HG03108 (cell line): ENCODE measurements around the gene CCSER1.
"Not testable (repeated sequence)": the region's sequence is repeated elsewhere in the genome, so short reads cannot be mapped to it uniquely, and the experiment has no call there.

Experiments used
- ATAC-seq: cut with Tn5 transposase; IDR thresholded peaks from one replicate; pipeline ENCODE4 v1.9.1; 2021; ENCODE audit warnings: moderate library complexity; ENCODE audit not compliant: unreplicated experiment

CCSER1 gene

DNA sequence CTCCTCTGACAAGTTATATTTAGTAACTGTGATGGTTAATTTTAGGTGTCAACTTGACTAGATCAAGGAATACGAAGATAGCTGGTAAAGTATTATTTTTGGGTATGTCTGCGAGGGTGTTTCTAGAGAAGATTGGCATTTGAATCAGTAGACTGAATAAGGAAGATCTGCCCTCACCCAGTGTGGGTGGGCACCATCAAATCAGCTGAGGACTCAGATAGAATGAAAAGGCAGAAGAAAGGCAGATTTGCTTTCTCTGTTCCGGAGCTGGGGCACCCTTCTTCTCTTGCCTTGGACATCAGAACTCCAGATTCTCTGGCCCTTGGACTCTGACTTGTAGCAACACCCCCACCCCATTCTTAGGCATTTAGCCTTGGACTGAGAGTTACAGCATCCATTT, 981.6 kb downstream of the CCSER1 start:
- no peak for ATAC-seq

DNA sequence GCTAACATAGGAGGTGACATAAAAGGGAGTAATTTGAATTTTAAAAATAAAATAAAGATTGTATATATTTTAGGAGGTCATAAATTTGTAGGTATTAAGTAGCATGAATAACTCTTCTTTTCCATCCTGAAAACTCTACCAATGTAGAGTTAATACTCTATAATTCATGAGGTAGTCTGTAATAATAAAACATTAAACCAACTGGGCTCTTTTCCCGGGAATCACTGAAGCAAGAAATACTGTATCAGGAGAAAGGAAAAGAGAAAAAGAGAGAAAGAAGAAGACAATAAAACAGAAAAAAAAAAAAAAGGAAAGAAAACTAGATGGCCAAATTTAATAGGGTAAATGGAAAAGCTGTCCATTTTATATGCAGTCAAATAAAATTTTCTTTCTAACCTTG, 984.4 kb downstream of the CCSER1 start:
- ATAC-seq, result no peak

DNA sequence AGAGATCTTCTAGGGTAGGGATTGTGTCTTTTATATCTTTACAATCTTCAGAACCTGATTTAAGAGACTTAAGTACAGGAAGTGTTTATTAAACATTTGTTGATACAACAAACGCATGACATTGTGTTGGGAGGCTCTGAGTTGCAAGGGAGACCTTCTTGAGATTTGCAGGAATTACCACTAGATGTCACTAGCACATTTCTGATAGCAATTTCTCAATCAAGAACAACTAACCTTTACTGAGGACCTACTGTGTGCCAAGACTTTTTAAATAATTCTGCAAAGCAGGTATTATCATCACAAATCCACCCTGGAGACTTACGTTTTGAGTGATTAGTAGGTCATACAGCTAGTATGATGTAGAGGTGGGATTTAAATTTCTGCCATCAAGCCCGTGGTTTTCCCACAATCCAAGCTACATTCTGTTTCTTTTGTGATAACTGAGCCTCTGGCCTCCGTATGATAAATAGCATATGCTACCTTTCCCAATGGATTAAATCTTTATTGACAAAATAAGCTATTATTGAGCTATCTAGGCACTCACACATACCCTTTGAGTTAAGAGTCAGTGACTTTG, 986.0 kb downstream of the CCSER1 start:
- ATAC-seq, result no peak

DNA sequence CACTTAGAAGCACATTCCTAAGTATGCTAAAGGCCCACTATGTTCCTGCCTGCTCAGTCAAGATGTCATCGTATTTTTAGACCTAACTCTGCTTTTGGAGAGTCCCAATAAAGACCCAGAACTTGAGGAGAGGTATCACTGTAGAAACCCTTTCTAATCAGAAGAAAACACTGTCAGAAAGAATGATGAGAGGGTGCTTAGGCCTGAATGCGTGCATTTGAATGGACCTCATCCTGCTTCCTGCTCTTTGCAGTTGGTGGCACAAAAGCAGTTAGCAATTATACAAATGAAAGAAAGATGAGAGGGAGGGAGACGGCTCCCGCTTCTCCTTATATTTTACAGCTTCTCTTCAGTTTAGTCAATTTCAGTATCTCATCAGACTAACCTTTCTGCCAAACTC, 987.2 kb downstream of the CCSER1 start:
- no peak for ATAC-seq

DNA sequence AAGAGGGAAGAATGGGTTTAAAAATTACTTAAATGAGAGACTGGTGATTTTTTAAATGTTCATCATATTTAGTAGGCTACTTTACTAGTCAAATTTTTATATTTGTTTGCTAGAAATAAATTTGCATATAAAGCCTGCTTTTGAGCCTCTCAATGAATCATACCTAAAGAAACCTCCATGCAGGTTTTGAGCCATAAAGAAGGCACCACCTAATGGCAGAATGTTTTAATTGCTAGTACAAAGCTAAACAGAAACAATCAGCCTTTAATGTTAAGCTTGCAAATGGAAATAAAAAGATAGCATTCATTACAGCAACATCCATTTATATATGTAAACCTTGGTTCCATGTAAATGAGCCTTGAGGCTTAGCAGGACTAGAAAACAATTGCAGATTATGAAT, 989.7 kb downstream of the CCSER1 start:
- no peak for ATAC-seq

DNA sequence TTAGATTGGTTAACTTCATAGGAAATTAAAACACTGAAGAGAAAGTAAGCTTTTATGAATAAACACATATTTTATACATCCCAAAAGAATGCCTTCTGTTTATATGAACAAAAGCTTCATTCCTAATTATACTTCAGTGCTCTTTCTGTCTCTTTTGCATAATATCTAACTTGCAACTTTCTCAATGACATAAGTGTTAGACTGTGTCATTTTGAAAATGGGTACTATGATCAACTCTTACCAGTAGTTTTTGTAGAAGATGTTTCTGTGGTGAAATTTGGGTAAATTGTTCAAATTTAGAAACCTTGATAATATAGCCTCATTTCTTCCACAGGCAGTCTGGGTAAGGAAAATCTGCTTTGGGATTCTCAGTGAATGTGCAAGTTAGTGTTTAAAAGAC, 991.4 kb downstream of the CCSER1 start:
- ATAC-seq, result no peak

DNA sequence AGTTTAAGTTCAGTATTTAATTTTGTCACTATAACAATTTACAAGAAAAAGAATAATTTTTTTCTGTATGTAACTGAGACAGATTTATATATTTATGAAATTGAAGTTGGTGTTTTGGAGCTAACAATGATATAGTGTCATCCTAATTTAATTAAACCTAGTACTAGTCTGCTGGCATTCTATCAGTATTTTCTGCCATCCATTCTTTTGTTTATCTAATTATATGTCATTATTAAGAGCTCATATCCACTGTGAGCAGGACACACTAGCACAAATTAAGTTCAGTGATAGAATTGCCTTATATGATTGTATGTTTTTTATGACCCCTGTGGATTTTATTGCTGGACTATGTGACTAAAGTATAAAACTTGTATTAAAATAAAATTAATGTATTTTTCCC, 996.5 kb downstream of the CCSER1 start:
- no peak for ATAC-seq

DNA sequence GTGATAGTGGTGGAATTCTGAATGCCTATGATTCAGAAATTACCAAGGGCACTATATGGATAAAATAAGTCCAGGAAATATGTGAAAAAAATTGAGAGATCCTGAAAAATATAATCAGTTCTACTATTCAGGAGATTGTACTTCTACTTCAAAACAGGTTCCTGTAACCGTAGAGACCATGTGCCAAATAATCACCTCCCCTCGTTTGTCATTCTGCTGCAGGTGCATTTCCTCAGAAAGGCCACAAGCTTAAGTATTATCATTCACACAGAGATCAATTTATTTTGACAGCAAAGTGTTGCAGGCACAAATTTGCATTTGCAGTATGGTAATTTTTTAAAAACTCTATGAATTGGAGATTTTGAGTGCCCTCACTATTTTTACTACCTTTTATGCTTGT, 1000.0 kb downstream of the CCSER1 start:
- ATAC-seq, result no peak

DNA sequence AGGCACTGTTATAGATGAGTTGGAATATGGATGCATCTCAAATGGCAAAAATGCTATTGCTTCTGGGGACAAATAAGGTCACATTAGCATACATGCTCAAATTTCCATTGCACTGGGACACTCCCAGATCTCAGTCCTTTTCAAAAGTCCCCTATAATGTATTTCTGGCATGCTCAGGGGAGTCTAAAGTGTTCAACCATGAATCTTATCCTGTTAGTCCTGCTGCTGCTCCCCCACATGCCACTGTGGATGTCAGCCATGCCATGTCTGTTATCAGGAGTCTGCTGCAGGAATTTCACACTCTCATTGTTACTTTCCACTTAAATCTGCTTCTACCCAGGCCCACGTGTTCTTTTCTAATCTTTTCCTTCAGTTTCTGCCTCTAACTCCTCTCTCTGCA, 1000.6 kb downstream of the CCSER1 start:
- no peak for ATAC-seq

DNA sequence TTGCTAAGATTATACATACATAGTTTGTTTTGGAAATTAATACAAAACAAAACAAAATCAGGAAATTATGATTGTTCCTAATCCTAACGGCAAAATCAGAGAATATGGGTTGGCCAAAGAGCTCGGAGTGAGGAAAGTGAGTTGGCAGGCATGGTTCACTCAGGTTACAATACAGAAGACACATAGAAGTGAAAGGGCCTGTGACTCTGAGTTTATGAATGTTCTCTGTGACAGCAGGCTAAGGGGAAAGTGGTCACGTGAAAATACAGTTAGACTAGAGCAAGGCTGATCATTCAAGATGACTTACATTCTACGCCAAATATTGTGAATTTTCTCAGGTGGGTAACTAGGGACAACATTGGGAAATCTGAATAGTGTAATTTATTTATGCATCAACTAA, 1001.3 kb downstream of the CCSER1 start:
- no peak for ATAC-seq

DNA sequence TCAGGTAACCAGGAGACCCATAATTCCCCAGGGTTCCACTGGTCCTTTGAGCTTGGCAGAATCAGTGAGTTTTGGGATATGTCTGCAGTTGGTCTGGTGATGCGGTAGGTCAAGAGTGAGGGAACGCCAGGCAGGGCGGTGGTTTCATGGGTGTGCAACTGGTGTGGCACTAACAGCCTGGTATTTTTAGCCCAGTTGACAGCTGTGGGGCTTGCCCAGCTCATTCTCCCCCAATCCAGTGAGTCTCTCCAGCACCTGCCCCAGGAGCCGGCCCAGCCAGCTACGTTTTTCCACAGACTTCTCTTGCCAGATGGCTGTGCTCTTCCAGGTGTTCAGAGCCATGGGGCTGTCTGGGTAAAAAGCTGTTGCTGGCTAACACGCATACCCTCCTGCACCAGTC, 1019.9 kb downstream of the CCSER1 start:
- no peak for ATAC-seq

DNA sequence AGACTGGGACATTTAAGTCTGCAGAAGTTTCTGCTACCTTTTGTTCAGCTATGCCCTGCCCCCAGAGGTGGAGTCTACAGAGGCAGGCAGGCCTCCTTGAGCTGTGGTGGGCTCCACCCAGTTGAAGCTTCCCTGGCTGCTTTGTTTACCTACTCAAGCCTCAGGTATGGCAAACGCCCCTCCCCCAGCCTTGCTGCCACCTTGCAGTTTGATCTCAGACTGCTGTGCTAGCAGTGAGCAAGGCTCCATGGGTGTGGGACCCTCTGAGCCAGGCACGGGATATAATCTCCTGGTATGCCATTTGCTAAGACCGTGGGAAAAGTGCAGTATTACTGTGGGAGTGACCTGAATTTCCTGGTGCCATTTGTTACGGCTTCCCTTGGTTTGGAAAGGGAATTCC, 1026.8 kb downstream of the CCSER1 start:
- ATAC-seq, result not testable (repeated sequence)

DNA sequence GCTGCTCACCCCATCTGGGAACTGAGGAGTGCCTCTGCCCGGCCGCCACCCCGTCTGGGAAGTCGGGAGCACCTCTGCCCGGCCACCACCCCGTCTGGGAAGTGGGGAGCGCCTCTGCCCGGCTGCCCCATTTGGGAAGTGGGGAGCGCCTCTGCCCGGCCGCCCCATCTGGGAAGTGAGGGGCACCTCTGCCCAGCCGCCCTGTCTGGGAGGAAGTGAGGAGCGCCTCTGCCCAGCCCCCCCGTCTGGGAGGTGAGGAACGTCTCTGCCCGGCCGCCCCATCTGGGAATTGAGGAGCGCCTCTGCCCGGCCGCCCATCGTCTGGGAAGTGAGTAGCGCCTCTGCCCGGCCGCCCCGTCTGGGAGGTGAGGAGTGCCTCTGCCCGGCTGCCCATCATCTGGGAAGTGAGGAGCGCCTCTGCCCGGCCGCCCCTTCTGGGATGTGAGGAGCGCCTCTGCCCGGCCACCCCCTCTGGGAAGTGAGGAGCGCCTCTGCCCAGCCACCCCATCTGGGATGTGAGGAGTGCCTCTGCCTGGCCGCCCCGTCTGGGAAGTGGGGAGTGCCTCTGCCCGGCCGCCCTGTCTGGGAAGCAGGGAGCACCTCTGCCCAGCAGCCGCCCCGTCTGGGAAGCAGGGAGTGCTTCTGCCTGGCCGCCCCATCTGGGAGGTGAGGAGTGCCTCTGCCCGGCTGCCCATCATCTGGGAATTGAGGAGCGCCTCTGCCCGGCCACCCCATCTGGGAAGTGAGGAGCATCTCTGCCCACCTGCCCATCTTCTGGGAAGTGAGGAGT, 1040.9 kb downstream of the CCSER1 start:
- not testable (repeated sequence) for ATAC-seq

DNA sequence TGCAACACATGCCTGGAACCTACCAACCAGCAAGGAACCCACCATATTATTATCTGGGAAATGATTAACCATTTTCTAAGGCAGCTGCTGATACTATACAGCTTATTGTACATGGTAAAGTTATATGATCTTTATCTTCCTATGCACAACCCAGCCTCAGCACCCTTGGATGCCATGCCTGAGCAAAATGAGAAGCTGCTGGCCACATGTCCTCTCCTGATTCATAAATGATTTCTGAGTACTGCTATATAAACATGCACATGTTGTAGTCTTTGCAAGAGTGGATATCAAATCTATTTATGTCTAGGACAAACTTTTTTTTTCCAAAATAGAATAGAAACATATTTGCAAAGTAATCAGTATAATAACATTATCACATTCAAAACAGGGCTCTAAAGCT, 1043.6 kb downstream of the CCSER1 start:
- no peak for ATAC-seq

DNA sequence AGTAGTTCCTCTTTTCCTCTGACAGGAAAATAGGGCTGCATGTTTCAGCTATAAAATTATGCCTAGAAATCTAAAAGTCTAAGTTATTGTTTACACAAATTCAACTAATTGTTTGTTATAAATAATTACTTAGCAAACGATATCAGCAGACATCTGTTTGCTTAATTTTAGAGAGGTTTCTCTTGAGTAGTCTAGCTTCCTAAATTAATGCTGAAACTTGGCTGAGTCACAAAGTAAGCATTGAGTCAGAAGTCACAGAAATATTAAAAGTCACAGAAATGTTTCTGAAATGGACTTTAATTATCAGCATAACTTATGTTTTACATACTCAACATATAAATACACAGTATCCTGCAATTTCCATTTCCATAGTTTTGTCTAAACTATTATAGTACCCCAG, 1044.0 kb downstream of the CCSER1 start:
- no peak for ATAC-seq

DNA sequence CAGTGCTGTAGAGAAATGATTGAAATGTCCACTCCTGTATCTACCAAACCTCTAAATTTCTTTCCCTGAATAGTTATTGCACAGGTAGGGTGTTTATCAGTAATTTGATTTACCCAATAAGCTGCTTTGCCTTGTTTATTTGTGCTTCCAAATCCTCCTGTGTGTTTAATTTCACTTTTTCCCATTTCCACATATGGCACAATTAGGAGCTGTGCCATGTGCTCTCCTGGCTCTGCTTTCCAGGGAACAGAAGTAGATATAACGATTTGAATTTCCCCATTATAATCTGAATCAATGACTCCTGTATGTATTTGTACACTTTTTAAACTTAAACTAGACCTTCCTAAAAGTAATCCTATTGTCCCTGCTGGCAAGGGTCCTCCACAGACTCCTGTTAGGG, 1057.9 kb downstream of the CCSER1 start:
- ATAC-seq, result not testable (repeated sequence)

DNA sequence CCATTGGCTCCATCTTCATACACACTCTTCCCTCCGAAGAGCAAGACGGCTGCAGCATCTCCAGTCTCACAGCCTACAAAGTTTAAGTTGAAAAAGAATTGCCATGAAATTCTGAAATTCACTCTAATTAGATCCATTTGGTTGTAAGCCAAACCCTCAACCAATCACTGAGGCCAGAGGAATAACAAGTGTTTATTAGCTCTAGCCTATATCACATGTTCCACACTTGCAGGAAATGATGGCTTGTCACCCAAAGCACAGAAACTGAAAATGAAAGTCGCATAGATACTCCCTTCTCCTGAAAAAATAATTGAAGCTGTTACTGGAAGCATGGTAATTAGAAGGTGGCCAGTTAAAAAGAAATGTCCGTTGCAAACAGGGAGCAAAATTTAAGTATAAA, 1071.8 kb downstream of the CCSER1 start:
- no peak for ATAC-seq

DNA sequence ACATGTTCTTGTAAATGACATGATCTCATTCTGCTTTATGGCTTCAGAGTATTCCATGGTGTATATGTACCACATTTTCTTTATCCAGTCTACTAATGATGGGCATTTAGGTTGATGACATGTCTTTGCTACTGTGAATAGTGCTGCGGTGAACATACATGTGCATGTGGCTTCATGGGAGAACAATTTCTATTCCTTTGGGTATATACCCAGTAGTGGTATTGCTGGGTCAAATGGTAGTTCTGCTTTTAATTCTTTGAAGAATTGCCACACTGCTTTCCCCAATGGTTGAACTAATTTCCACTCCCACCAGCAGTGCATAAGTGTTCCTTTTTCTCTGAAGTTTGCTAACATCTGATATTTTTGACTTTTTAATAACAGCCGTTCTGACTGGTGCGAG, 1080.3 kb downstream of the CCSER1 start:
- ATAC-seq, result no peak

DNA sequence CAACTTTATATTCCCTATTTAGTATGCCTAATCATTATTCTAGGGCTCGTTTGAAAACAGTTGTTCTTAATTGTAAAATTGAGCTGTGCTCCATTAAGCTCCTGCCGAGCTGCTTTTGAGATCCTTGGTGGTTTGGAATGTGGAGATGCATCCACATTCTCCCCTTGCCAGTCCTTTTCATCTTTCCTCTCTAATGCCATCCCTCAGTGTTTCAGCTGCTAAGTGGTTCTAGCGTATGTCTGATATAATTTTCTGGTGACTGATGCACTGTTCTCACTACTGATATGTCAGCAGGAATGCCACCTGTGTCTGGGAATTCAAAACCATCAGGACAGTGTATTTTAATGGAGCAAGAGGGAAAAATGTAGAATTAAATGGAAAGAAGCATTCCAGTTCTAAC, 1085.0 kb downstream of the CCSER1 start:
- ATAC-seq, result no peak

DNA sequence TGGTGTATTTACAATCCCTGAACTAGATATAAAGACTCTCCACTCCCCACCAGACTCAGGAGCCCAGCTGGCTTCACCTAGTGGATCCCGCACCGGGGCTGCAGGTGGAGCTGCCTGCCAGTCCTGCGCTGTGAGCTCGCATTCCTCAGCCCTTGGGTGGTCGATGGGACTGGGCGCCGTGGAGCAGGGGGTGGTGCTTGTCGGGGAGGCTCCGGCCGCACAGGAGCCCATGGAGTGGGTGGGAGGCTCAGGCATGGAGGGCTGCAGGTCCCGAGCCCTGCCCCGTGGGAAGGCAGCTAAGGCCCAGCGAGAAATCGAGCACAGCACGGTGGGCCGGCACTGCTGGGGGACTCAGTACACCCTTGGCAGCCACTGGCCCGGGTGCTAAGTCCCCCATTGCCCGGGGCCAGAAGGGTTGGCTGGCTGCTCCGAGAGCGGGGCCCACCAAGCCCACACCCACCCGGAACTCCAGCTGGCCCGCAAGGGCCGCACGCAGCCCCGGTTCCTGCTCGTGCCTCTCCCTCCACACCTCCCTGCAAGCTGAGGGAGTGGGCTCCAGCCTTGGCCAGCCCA, 1090.7 kb downstream of the CCSER1 start:
- not testable (repeated sequence) for ATAC-seq

DNA sequence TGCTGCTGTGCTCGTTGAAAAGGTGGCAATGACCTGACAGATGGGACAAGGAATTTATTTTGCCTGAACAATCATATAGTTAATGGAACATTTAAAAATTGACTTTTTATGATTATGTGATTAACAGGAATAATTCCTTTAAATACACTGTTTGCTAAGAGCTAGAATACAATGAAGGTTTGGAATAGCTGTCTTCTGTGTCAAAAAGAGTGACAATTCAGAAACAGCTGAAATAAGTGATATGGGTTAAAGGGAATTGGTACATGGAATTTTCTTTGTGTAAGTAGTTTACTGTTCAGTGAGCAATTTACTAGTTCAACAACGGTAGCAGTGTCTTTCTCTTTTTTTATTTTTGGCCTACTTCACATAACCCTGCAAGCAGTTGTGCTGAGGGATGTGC, 1093.1 kb downstream of the CCSER1 start:
- no peak for ATAC-seq

DNA sequence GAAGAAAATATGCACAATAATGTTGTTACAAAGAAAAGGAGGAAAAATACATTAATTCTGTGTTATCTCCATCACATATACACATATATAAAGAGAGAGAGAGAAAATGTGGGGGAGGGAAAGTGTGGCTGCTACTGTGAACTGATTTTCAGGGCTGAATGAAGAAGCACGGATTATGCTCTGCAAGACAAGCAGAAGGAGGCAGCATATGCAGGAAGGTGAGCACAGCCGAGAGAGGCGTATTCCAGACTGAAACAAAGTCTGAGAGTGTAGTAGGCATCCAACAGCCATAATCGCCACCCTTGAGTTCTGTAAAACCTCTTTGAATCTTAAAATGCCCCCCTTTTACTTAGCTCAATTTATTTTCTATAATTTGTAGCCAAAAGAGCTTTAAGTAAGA, 1094.8 kb downstream of the CCSER1 start:
- no peak for ATAC-seq

DNA sequence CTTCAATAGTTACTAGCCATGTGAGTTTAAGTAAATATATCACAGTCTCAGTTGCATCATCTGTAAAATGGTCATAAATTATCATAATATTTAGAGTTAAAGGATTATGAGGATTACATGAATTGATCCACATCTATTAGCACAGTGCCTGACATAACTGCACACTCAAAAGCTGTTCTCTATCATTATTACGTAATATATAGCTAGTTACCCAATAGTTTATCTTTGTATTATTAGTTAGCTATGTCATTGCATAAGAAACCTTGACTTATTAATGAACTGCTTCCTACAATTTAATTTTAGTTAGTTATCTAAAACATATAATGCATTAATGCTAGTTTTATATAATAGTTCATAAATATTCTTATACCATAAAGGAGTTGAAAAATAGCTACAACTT, 1099.7 kb downstream of the CCSER1 start:
- ATAC-seq, result no peak
